Measurements from ENCODE around the gene ARID1B.

Gene ARID1B

GRCh38 chr6:157117431-157118095, 340.4 kb downstream of the ARID1B start:
- no peak for DNase-seq

GRCh38 chr6:157119502-157120027, 342.4 kb downstream of the ARID1B start:
- no peak for DNase-seq

GRCh38 chr6:157120534-157121232, 343.5 kb downstream of the ARID1B start:
- DNase-seq, result no peak

GRCh38 chr6:157121897-157122296, 344.7 kb downstream of the ARID1B start:
- no peak for DNase-seq

- no peak for DNase-seq
These were observed 346.1 kb downstream of the ARID1B start for GRCh38 chr6:157123234-157123633.

- DNase-seq, result no peak
These were observed 347.5 kb downstream of the ARID1B start for GRCh38 chr6:157124485-157125254.

- no peak for DNase-seq
These were observed 348.4 kb downstream of the ARID1B start for GRCh38 chr6:157125531-157125930.

- no peak for DNase-seq
These were observed 349.3 kb downstream of the ARID1B start for GRCh38 chr6:157126183-157127098.

GRCh38 chr6:157128235-157128775, 351.1 kb downstream of the ARID1B start:
- DNase-seq, result no peak

GRCh38 chr6:157131250-157131649, 354.1 kb downstream of the ARID1B start:
- DNase-seq, result no peak

GRCh38 chr6:157133856-157134255, 356.7 kb downstream of the ARID1B start:
- DNase-seq, result no peak

GRCh38 chr6:157134402-157135047, 357.3 kb downstream of the ARID1B start:
- no peak for DNase-seq

- no peak for DNase-seq
These were observed 358.5 kb downstream of the ARID1B start for GRCh38 chr6:157135691-157136090.

- no peak for DNase-seq
These were observed 360.3 kb downstream of the ARID1B start for GRCh38 chr6:157137501-157137900.

- DNase-seq, result no peak
These were observed 362.0 kb downstream of the ARID1B start for GRCh38 chr6:157139054-157139708.

GRCh38 chr6:157143171-157143889, 366.2 kb downstream of the ARID1B start:
- no peak for DNase-seq

- no peak for DNase-seq
These were observed 367.0 kb downstream of the ARID1B start for GRCh38 chr6:157143890-157144798.

GRCh38 chr6:157144859-157145568, 367.8 kb downstream of the ARID1B start:
- DNase-seq, result no peak
